Ovary (tissue), 3 donors: Measurements from ENCODE around the gene MEF2C.

Experiments used
- EP300 ChIP-seq: sonication (generic); formaldehyde crosslinking; IDR thresholded peaks from one replicate; pipeline ENCODE4 v1.6.1; 2017; ENCODE audit warnings: antibody characterized with exemption
- POLR2A ChIP-seq: fragments of 450-650 bp; IDR thresholded peaks from one replicate; pipeline ENCODE4 v1.6.1; 2017; ENCODE audit warnings: antibody characterized with exemption, mild to moderate bottlenecking, moderate library complexity
- TF ChIP-seq, protein P1 (sequence below), 3 donors: fragments of 450-650 bp in 2 of 3; fragments of 200-600 bp in 1 of 3; IDR thresholded peaks; one replicate each; pipeline versions ENCODE4 v1.5.1 to v1.8.0; 2016 to 2022; ENCODE audit warnings: antibody characterized with exemption in 3 of 3, mild to moderate bottlenecking in 1 of 3
- donor health status: DM: no; HTN: no; CAD: no.

DNA sequence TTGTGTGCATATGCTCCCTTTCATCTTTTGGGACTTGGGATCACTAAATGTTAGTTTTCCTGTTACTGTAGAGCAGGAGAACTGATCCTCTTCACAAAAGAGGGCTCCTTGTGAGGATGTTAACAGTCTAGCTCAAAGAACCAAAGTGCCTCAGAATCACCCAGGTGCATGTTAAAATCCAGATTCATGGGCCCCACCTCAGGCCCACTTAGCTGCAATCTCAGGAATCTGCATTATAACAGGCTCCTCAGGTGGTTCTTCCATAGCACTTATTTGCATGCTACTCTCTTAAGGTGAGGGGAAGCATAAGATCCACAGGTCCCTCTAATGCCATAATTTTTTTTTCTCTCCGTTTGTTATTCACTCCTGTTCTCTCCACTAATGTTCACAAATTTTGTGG, 14.8 kb upstream of the MEF2C start:
- TF ChIP-seq POLR2A (no peak), EP300 (no peak)
- TF ChIP-seq, protein P1, sequence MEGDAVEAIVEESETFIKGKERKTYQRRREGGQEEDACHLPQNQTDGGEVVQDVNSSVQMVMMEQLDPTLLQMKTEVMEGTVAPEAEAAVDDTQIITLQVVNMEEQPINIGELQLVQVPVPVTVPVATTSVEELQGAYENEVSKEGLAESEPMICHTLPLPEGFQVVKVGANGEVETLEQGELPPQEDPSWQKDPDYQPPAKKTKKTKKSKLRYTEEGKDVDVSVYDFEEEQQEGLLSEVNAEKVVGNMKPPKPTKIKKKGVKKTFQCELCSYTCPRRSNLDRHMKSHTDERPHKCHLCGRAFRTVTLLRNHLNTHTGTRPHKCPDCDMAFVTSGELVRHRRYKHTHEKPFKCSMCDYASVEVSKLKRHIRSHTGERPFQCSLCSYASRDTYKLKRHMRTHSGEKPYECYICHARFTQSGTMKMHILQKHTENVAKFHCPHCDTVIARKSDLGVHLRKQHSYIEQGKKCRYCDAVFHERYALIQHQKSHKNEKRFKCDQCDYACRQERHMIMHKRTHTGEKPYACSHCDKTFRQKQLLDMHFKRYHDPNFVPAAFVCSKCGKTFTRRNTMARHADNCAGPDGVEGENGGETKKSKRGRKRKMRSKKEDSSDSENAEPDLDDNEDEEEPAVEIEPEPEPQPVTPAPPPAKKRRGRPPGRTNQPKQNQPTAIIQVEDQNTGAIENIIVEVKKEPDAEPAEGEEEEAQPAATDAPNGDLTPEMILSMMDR (IDR thresholded peaks at IDR 0.05) = no peak
